ENCODE data around the gene RNF175.

Gene RNF175

GRCh38 chr4:153785910-153786721 is 26.3 kb upstream of the RNF175 start:
- no peak overlapping the region for H3K27ac ChIP-seq
- DNase-seq (ENCODE audit: low spot score): no peak
- H3K4me3 ChIP-seq: peak overlapping the region; percentile 14
- no peak for TF ChIP-seq CTCF (IDR thresholded peaks at IDR 0.05)

- DNase-seq (ENCODE audit: low spot score): no peak
- H3K4me3 ChIP-seq: no peak overlapping the region
- no peak for TF ChIP-seq CTCF (IDR thresholded peaks at IDR 0.05)
- no peak overlapping the region for H3K27ac ChIP-seq
Measured at GRCh38 chr4:153784166-153784699, 24.4 kb upstream of the RNF175 start.

GRCh38 chr4:153782581-153782980 is 22.8 kb upstream of the RNF175 start:
- no peak for TF ChIP-seq CTCF (IDR thresholded peaks at IDR 0.05)
- Histone ChIP-seq H3K4me3 (no peak overlapping the region), H3K27ac (no peak overlapping the region)
- DNase-seq (ENCODE audit: low spot score): no peak

- no peak for DNase-seq (ENCODE audit: low spot score)
- Histone ChIP-seq H3K4me3 (no peak overlapping the region), H3K27ac (no peak overlapping the region)
- TF ChIP-seq CTCF (IDR thresholded peaks at IDR 0.05): no peak
Measured at GRCh38 chr4:153781717-153782416, 22.0 kb upstream of the RNF175 start.

GRCh38 chr4:153781280-153781679 is 21.5 kb upstream of the RNF175 start:
- no peak overlapping the region for H3K27ac ChIP-seq
- no peak for TF ChIP-seq CTCF (IDR thresholded peaks at IDR 0.05)
- H3K4me3 ChIP-seq: no peak overlapping the region
- DNase-seq (ENCODE audit: low spot score): no peak

GRCh38 chr4:153780876-153781275 is 21.1 kb upstream of the RNF175 start:
- Histone ChIP-seq H3K27ac (no peak overlapping the region), H3K4me3 (no peak overlapping the region)
- TF ChIP-seq CTCF (IDR thresholded peaks at IDR 0.05): no peak
- no peak for DNase-seq (ENCODE audit: low spot score)

Measured in coronary artery (tissue), 2 donors.